Endothelial cell of umbilical vein (primary cell): Measurements from ENCODE around the gene SGSH.

Experiments used
- POLR2A ChIP-seq: IDR thresholded peaks from 2 replicates; pipeline ENCODE4 v1.6.1; 2012; ENCODE audit warnings: low read depth, mild to moderate bottlenecking, control low read depth, low read length
- POLR2AphosphoS5 ChIP-seq: IDR thresholded peaks from 2 replicates; pipeline ENCODE4 v1.6.1; 2012; ENCODE audit warnings: low read depth, mild to moderate bottlenecking, control low read depth, low read length, moderate library complexity; ENCODE audit not compliant: insufficient read depth
- TF ChIP-seq, protein P1 (sequence below), 2 donors: IDR thresholded peaks; 1 replicate in 1 of 2; 2 replicates in 1 of 2; pipeline ENCODE4 v1.5.1; 2011; ENCODE audit warnings: low read length in 2 of 2, mild to moderate bottlenecking in 2 of 2, moderate library complexity in 2 of 2, control low read depth in 1 of 2, inconsistent platforms in 1 of 2, low read depth in 1 of 2; ENCODE audit not compliant: insufficient read depth in 1 of 2; ENCODE audit errors: extremely low read depth in 1 of 2

DNA sequence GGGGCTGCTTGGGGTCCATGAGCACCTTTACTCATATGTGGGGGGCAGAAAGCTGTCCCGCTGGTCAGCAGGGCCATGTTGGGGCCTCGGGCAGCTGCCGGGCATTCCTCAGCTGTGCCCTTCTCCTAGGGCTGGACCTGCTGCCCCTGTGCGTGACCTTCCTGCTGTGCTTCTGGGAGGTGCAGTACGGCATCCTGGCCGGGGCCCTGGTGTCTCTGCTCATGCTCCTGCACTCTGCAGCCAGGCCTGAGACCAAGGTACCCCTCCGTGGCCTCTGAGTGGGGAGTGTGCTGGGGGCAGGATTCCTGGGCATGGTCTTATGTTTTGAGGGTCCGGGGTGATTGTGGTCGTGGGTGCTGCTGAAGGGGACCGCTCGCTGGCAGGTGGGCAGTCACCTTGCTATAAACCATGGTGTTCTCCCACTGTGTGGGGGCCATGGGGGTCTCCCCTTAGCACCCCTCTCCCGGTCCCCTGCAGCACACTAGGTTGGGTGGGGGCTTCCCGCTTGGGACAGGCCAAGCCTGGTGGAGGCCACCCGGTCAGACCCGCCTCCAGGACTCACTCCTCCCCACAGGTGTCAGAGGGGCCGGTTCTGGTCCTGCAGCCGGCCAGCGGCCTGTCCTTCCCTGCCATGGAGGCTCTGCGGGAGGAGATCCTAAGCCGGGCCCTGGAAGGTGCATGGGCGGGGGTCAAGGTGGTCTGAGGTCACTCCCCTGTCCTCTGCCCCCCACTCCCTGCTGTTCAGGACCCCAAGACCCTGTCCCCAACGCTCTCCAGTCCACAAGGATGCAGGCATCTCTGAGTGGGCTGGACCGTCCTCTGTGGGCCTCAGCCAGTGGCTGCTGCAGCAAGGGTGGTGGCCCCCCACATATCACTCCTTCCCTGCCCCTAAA, 28.1 kb upstream of the SGSH start:
- TF ChIP-seq, protein P1, sequence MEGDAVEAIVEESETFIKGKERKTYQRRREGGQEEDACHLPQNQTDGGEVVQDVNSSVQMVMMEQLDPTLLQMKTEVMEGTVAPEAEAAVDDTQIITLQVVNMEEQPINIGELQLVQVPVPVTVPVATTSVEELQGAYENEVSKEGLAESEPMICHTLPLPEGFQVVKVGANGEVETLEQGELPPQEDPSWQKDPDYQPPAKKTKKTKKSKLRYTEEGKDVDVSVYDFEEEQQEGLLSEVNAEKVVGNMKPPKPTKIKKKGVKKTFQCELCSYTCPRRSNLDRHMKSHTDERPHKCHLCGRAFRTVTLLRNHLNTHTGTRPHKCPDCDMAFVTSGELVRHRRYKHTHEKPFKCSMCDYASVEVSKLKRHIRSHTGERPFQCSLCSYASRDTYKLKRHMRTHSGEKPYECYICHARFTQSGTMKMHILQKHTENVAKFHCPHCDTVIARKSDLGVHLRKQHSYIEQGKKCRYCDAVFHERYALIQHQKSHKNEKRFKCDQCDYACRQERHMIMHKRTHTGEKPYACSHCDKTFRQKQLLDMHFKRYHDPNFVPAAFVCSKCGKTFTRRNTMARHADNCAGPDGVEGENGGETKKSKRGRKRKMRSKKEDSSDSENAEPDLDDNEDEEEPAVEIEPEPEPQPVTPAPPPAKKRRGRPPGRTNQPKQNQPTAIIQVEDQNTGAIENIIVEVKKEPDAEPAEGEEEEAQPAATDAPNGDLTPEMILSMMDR (IDR thresholded peaks at IDR 0.05; ENCODE audit: extremely low read depth in 1 of 2, insufficient read depth in 1 of 2, low read depth in 1 of 2, low read length in 2 of 2): no peak
- no peak for TF ChIP-seq POLR2A
- no peak for TF ChIP-seq POLR2AphosphoS5
